OCI-LY1 (cell line): Measurements from ENCODE around the gene ANTXR1.

Experiments
- CTCF ChIP-seq: fragments of 200-600 bp; sonication (generic), shearing (Covaris generic); IDR thresholded peaks from 2 replicates; pipeline ENCODE4 v1.5.1; 2017; ENCODE audit warnings: mild to moderate bottlenecking, antibody characterized with exemption, low read length, moderate library complexity, mixed read lengths
- EZH2 ChIP-seq: fragments of 200-600 bp; sonication (generic), shearing (Covaris generic); IDR thresholded peaks from 2 replicates; pipeline ENCODE4 v1.8.0; 2017; ENCODE audit warnings: borderline replicate concordance, mixed run types, mild to moderate bottlenecking, antibody characterized with exemption, low read length, moderate library complexity, mixed read lengths

DNA sequence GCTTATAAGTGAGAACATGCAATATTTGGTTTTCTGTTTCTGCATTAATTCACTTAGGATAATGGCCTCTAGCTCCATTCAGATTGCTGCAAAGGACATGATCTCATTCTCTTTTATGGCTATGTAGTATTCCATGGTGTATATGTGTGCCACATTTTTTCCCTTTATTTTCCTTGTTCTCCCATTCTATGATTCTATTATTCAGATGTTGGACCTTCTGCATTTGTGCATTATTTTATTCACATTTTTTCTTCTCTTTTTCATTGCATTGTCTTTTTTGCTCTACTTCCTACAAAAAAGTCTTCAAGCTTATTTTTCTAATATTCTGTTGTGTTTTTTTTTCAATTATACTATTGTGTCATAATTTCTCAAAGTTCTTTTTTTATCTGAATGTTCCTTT is 11.1 kb upstream of the ANTXR1 start:
- TF ChIP-seq CTCF (no peak), EZH2 (no peak)
